IMR-90 (cell line): Measurements from ENCODE around the gene OGDHL. TPM values are rescaled to one million over a fixed set of nuclear protein-coding genes. Genes with fewer than 3 reads are reported as not detected.

Experiments used
- ATAC-seq: fragments of 200-7000 bp; cut with Tn5 transposase; 2 replicates; pipeline ENCODE4 v1.9.1; 2020; ENCODE audit warnings: low read depth, mild to moderate bottlenecking, moderate library complexity
- BruUV-seq: library from RNA; stranded (reverse); fragments of 400-500 nt; replicated peaks from 2 replicates; lab custom pipeline; 2021; lab: Mats Ljungman, UMichigan
- CTCF ChIA-PET: fragments of 300-600 bp; formaldehyde crosslinking; extraction: SDS; loops from one replicate; lab custom pipeline; 2021; ENCODE audit warnings: antibody characterized with exemption; lab: Yijun Ruan, JAX
- POLR2A ChIA-PET: fragments of 300-600 bp; sonication (Branson Sonifier 250); formaldehyde crosslinking; loops from one replicate; lab custom pipeline; 2022; ENCODE audit warnings: antibody characterized with exemption; ENCODE audit not compliant: unreplicated experiment; lab: Charles Lee
- DNase-seq: peaks from one replicate; pipeline ENCODE4 v3.0.0; 2013
- H2AFZ ChIP-seq: replicated peaks from 2 replicates; pipeline ENCODE3; 2013; ENCODE audit warnings: low read length, mild to moderate bottlenecking; ENCODE audit not compliant: poor library complexity
- H2AK5ac ChIP-seq: 2 replicates; pipeline ENCODE4 v1.6.1; 2013; ENCODE audit warnings: low read depth, low read length, inconsistent platforms
- H2AK9ac ChIP-seq: replicated peaks from 2 replicates; pipeline ENCODE3; 2013; ENCODE audit warnings: mild to moderate bottlenecking, low read depth, low read length, moderate library complexity; ENCODE audit not compliant: poor library complexity
- H2BK120ac ChIP-seq: 2 replicates; pipeline ENCODE4 v1.6.1; 2013; ENCODE audit warnings: low read depth, low read length, inconsistent platforms
- H2BK15ac ChIP-seq: 3 replicates; pipeline ENCODE4 v1.6.1; 2013; ENCODE audit warnings: low read depth, low read length, inconsistent platforms
- H2BK20ac ChIP-seq: 2 replicates; pipeline ENCODE4 v1.6.1; 2013; ENCODE audit warnings: low read depth, mild to moderate bottlenecking, inconsistent platforms, low read length, moderate library complexity
- H2BK5ac ChIP-seq: 2 replicates; pipeline ENCODE4 v1.6.1; 2013; ENCODE audit warnings: mild to moderate bottlenecking, low read depth, low read length, inconsistent platforms; ENCODE audit not compliant: poor library complexity, severe bottlenecking
- H3K14ac ChIP-seq: replicated peaks from 2 replicates; pipeline ENCODE4 v1.6.1; 2013; ENCODE audit warnings: low read depth, low read length, inconsistent platforms
- H3K18ac ChIP-seq: 2 replicates; pipeline ENCODE4 v1.6.1; 2013; ENCODE audit warnings: low read depth, low read length, control low read depth
- H3K23ac ChIP-seq: 2 replicates; pipeline ENCODE4 v1.6.1; 2013; ENCODE audit warnings: low read depth, low read length, inconsistent platforms
- H3K27ac ChIP-seq: 2 replicates; pipeline ENCODE4 v1.5.1; 2013; ENCODE audit warnings: mild to moderate bottlenecking, control low read depth, low read length; ENCODE audit not compliant: insufficient read depth
- H3K27me3 ChIP-seq: 2 replicates; pipeline ENCODE4 v1.6.1; 2013; ENCODE audit warnings: low read length; ENCODE audit not compliant: control insufficient read depth, insufficient read depth
- H3K36me3 ChIP-seq: 2 replicates; pipeline ENCODE4 v1.6.1; 2013; ENCODE audit warnings: low read length, mixed read lengths; ENCODE audit not compliant: control insufficient read depth, insufficient read depth
- H3K4ac ChIP-seq: 2 replicates; pipeline ENCODE4 v1.6.1; 2013; ENCODE audit warnings: low read depth, low read length, inconsistent platforms
- H3K4me1 ChIP-seq: 2 replicates; pipeline ENCODE4 v1.6.1; 2013; ENCODE audit warnings: low read length, mixed read lengths; ENCODE audit not compliant: control insufficient read depth, insufficient read depth
- H3K4me2 ChIP-seq: 2 replicates; pipeline ENCODE4 v1.6.1; 2013; ENCODE audit warnings: low read depth, mild to moderate bottlenecking, control low read depth, low read length, moderate library complexity
- H3K4me3 ChIP-seq: 2 replicates; pipeline ENCODE4 v1.5.1; 2013; ENCODE audit warnings: low read depth, mild to moderate bottlenecking, control low read depth, low read length, moderate library complexity; ENCODE audit not compliant: insufficient read depth
- H3K56ac ChIP-seq: 2 replicates; pipeline ENCODE4 v1.6.1; 2013; ENCODE audit warnings: low read length, inconsistent platforms; ENCODE audit not compliant: insufficient read depth; ENCODE audit errors: extremely low read depth
- H3K79me1 ChIP-seq, 2 experiments: 2 replicates each; pipeline ENCODE4 v1.6.1; 2013; ENCODE audit warnings: low read length in 2 of 2, inconsistent platforms in 1 of 2, low read depth in 1 of 2
- H3K9ac ChIP-seq: 2 replicates; pipeline ENCODE4 v1.6.1; 2013; ENCODE audit warnings: low read depth, low read length, control low read depth
- H3K9me1 ChIP-seq: 2 replicates; pipeline ENCODE4 v1.6.1; 2013; ENCODE audit warnings: low read length, inconsistent platforms; ENCODE audit not compliant: insufficient read depth
- H3K9me3 ChIP-seq: 2 replicates; pipeline ENCODE4 v1.6.1; 2013; ENCODE audit warnings: low read length; ENCODE audit not compliant: control insufficient read depth, insufficient read depth
- H4K20me1 ChIP-seq: 2 replicates; pipeline ENCODE4 v1.6.1; 2013; ENCODE audit warnings: low read length, inconsistent platforms; ENCODE audit not compliant: insufficient read depth
- H4K5ac ChIP-seq: 2 replicates; pipeline ENCODE4 v1.6.1; 2013; ENCODE audit warnings: mild to moderate bottlenecking, low read depth, low read length, control low read depth
- H4K8ac ChIP-seq, 2 experiments: 2 replicates each; pipeline ENCODE4 v1.6.1; 2013; ENCODE audit warnings: low read depth in 2 of 2, low read length in 2 of 2, control low read depth in 1 of 2, inconsistent platforms in 1 of 2
- H4K91ac ChIP-seq: 2 replicates; pipeline ENCODE4 v1.6.1; 2013; ENCODE audit warnings: low read depth, low read length, inconsistent platforms; ENCODE audit not compliant: insufficient read depth
- BHLHE40 ChIP-seq: fragments of 150-350 bp; IDR thresholded peaks from 2 replicates; pipeline ENCODE4 v1.6.1; 2016; ENCODE audit warnings: mild to moderate bottlenecking, low read depth, low read length
- MAFK ChIP-seq: IDR thresholded peaks from 2 replicates; pipeline ENCODE4 v1.6.1; 2012; ENCODE audit warnings: low read depth, low read length, improper control_type of control experiment
- MAZ ChIP-seq: IDR thresholded peaks from 2 replicates; pipeline ENCODE4 v1.6.1; 2012; ENCODE audit warnings: low read depth, mild to moderate bottlenecking, low read length, improper control_type of control experiment, moderate library complexity, borderline replicate concordance
- MXI1 ChIP-seq: IDR thresholded peaks from 2 replicates; pipeline ENCODE4 v1.6.1; 2012; ENCODE audit warnings: low read depth, mild to moderate bottlenecking, low read length, moderate library complexity, borderline replicate concordance
- POLR2A ChIP-seq: IDR thresholded peaks from 2 replicates; pipeline ENCODE4 v1.6.1; 2012; ENCODE audit warnings: mild to moderate bottlenecking, low read depth, low read length
- RCOR1 ChIP-seq: IDR thresholded peaks from 2 replicates; pipeline ENCODE4 v1.6.1; 2012; ENCODE audit warnings: mild to moderate bottlenecking, low read length, improper control_type of control experiment; ENCODE audit not compliant: insufficient replicate concordance
- SMC3 ChIP-seq: fragments of 150-350 bp; IDR thresholded peaks from 2 replicates; pipeline ENCODE4 v1.6.1; 2016; ENCODE audit warnings: low read depth, mild to moderate bottlenecking, antibody characterized with exemption, low read length, moderate library complexity
- WGBS, 2 experiments: methylation state at CpG; one replicate each; pipeline versions ENCODE4 v1.1.5 to v1.1.7; 2013; ENCODE audit warnings: missing lambda C conversion rate in 2 of 2; ENCODE audit not compliant: insufficient read length in 1 of 2; ENCODE audit errors: extremely low coverage in 2 of 2; 5-methylcytosine and 5-hydroxymethylcytosine counted together
- dilution Hi-C: fragments of 300-500 bp; cut with HindIII; formaldehyde crosslinking; loops from one replicate; pipeline ENCODE4 v1.14.3; 2018; ENCODE audit warnings: low sequenced_read_pairs; ENCODE audit not compliant: unreplicated experiment
- in situ Hi-C: fragments of 300-500 bp; cut with MboI; formaldehyde crosslinking; loops from 3 replicates; pipeline ENCODE4 v1.14.3; 2019; ENCODE audit warnings: low sequenced_read_pairs, inconsistent platforms, mixed read lengths
- intact Hi-C: fragments of 100-400 bp; cut with micrococcal nuclease; formaldehyde crosslinking; loops from 2 replicates; pipeline ENCODE4 v1.10.0; 2022
- polyA plus RNA-seq, 3 experiments: library from polyadenylated mRNA; depleted of rRNA; stranded (reverse); fragments of >200 nt; gene quantifications; 2 replicates each; pipeline ENCODE4 v1.2.3, GENCODE V29; 2012; ENCODE audit warnings: low replicate concordance in 1 of 3
- total RNA-seq: library from RNA; depleted of rRNA; stranded (reverse); fragments of >200 nt; gene quantifications from 2 replicates; pipeline ENCODE4 v1.2.3, GENCODE V29; 2012
- TF ChIP-seq, protein P1 (sequence below): conservative IDR thresholded peaks from 2 replicates; pipeline ENCODE4 v1.5.1; 2012; ENCODE audit warnings: mild to moderate bottlenecking, low read depth, low read length, improper control_type of control experiment
- TF ChIP-seq, protein P2 (sequence below): fragments of 150-350 bp; IDR thresholded peaks from 2 replicates; pipeline ENCODE4 v1.6.1; 2017; ENCODE audit warnings: mild to moderate bottlenecking, antibody characterized with exemption, low read length, low read depth

OGDHL gene
- total and polyA plus RNA-seq, 2 of the 4 experiments (the other 2 are of a cell fraction), result 0.18 to 0.27 TPM

DNA sequence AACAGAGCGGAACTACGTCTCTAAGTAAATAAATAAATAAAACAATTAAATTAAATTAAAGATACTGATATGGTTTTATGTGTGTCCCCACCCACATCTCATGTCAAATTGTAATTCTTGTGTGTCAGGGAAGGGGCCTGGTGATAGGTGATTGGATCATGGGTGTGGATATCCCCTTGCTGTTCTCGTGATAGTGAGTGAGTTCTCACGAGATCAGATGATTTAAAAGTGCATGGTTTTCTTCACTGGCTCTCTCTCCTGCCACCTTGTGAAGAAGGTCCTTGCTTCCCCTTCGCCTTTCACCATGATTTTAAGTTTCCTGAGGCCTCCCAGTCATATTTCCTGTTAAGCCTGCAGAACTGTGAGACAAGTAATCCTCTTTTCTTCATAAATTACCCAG lies 29.0 kb upstream of the OGDHL start:
- Histone ChIP-seq H4K20me1 (no peaks in the 10 kb centered on the region), H3K56ac (no peak overlapping the region), H2BK120ac (no peak overlapping the region), H3K27me3 (no peaks in the 10 kb centered on the region), H3K4ac (no peak overlapping the region), H3K23ac (no peak overlapping the region), H3K18ac (no peak overlapping the region), H2AK9ac (no peak overlapping the region), H3K14ac (no peak overlapping the region), H3K4me3 (no peak overlapping the region), H2BK15ac (no peak overlapping the region), H2BK20ac (no peak overlapping the region), H3K4me2 (no peak overlapping the region), H3K9ac (no peak overlapping the region), H3K27ac (no peak overlapping the region), H4K8ac (no peak overlapping the region), H4K91ac (no peak overlapping the region), H3K36me3 (no peaks in the 10 kb centered on the region), H3K4me1 (no peaks in the 10 kb centered on the region), H3K9me1 (no peaks in the 10 kb centered on the region), H3K9me3 (no peaks in the 10 kb centered on the region), H2BK5ac (no peak overlapping the region), H4K5ac (no peak overlapping the region), H2AK5ac (no peak overlapping the region), H2AFZ (no peak overlapping the region), H3K79me1 (no peaks in the 10 kb centered on the region)
- intact Hi-C loops (no loop called here), in situ Hi-C loops (no loop called here), dilution Hi-C loops (no loop called here)
- BruUV-seq, result no TSS peak
- WGBS, 2 experiments, result 60% methylated on average over 1 of the region's 5 CpGs; no CpG with 5 or more reads in 1 of the 2 experiments
- ATAC-seq (no peak), DNase-seq (no peak)
- ChIA-PET CTCF (no interaction called here), POLR2A (no interaction called here)
- no peak for TF ChIP-seq MXI1
- TF ChIP-seq, protein P1, sequence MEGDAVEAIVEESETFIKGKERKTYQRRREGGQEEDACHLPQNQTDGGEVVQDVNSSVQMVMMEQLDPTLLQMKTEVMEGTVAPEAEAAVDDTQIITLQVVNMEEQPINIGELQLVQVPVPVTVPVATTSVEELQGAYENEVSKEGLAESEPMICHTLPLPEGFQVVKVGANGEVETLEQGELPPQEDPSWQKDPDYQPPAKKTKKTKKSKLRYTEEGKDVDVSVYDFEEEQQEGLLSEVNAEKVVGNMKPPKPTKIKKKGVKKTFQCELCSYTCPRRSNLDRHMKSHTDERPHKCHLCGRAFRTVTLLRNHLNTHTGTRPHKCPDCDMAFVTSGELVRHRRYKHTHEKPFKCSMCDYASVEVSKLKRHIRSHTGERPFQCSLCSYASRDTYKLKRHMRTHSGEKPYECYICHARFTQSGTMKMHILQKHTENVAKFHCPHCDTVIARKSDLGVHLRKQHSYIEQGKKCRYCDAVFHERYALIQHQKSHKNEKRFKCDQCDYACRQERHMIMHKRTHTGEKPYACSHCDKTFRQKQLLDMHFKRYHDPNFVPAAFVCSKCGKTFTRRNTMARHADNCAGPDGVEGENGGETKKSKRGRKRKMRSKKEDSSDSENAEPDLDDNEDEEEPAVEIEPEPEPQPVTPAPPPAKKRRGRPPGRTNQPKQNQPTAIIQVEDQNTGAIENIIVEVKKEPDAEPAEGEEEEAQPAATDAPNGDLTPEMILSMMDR, result no peak
- no peak for TF ChIP-seq POLR2A
- TF ChIP-seq SMC3, result no peak
- TF ChIP-seq, protein P2, sequence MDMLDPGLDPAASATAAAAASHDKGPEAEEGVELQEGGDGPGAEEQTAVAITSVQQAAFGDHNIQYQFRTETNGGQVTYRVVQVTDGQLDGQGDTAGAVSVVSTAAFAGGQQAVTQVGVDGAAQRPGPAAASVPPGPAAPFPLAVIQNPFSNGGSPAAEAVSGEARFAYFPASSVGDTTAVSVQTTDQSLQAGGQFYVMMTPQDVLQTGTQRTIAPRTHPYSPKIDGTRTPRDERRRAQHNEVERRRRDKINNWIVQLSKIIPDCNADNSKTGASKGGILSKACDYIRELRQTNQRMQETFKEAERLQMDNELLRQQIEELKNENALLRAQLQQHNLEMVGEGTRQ, result no peak
- TF ChIP-seq BHLHE40, result no peak
- no peak for TF ChIP-seq MAZ
- TF ChIP-seq RCOR1, result no peak
- no peak for TF ChIP-seq MAFK
